ENCODE results near the gene METRN.

METRN gene

DNA sequence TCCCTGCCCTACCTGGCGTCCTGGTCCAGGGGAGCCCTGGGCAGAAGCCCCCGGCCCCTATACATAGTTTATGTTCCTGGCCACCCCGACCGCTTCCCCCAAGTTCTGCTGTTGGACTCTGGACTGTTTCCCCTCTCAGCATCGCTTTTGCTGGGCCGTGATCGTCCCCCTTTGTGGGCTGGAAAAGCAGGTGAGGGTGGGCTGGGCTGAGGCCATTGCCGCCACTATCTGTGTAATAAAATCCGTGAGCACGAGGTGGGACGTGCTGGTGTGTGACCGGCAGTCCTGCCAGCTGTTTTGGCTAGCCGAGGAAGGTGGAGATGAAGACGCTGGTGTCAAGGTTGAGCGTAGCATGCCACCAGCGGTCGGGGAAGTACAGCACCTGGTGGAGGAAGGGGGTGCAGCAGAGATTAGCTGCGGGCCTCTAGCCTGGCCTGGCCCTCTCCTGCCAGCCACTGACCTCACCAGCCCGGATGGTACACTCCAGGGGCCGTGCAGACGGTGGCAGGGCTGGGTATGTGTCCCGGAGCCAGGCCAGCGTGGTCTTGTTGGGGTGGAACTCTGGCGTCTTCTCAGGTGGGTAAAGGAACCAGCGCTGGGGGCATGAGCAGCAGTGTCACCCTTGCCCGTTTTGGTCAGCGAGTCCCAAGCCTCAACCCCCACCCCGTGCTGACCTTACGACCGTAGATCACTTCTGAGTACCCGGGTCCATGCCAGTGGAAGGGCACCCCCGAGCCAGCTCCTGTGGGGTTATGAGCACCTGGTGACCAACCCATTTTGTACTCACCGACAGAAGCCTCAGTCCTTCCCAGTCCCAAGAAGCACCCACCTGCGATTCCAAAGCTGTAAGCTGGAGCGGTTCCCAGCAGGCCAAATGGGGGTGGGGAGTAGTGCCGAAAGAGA, 32.2 kb upstream of the METRN start:
- TF ChIP-seq CTCF (IDR thresholded peaks at IDR 0.05; ENCODE audit: control insufficient read depth, extremely low read depth, insufficient read depth): no peak
- H3K4me3 ChIP-seq (ENCODE audit: low read depth, low read length): peak overlapping the region; percentile 72
- DNase-seq (ENCODE audit: low read depth): no peak

DNA sequence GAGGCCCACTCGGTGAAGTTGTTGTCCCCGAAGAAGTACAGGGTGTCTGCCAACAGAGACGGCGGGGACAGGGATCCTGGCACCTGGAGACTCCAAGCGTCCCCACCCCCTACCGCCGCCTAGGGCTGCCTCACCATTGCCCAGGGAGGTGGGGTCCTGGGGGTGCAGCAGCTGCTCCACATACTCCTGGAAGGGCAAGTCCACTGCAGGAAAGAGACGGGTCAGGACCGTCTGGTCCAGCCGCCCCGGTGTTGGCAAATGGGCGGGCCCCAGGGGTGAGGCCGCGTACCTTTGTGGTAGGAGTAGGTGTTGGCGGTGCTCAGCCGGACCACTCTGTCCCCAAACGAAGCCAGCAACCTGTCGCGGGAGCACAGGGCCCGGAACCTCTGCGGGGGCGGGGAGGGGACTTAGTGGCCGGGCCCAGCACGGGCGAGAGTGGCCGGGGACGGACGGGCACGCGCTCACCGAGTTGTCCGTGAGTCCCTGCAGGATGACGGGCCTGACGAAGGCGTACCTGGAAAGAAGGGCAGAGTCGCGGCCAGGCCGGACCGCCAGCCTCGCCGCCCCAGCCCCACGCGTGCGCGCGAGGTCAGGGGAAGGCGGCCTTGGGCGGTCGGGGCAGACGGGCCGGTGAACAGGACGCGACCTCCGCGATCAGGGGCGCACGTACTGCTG, 31.4 kb upstream of the METRN start:
- no peak for DNase-seq (ENCODE audit: low read depth)
- H3K4me3 ChIP-seq (ENCODE audit: low read depth, low read length): peak overlapping the region; percentile 72
- no peak for TF ChIP-seq CTCF (IDR thresholded peaks at IDR 0.05; ENCODE audit: control insufficient read depth, extremely low read depth, insufficient read depth)

GRCh38 chr16:684071-684794, 30.7 kb upstream of the METRN start, which contains the start of gene JMJD8:
Gene JMJD8 (minus strand): TSS chr16:684334. CDS start chr16:684319, 15 bp downstream.
- no peak for TF ChIP-seq CTCF (IDR thresholded peaks at IDR 0.05; ENCODE audit: control insufficient read depth, extremely low read depth, insufficient read depth)
- peak; percentile 83 for DNase-seq (ENCODE audit: low read depth)

GRCh38 chr16:684961-685696, 29.8 kb upstream of the METRN start:
- peak overlapping the region; percentile 72 for H3K4me3 ChIP-seq (ENCODE audit: low read depth, low read length)

More at GRCh38 chr16:684071-684794, 30.7 kb upstream of the METRN start, which contains the start of gene JMJD8:
- peak within 1 kb of the TSS; percentile 72 for H3K4me3 ChIP-seq (ENCODE audit: low read depth, low read length)

DNA sequence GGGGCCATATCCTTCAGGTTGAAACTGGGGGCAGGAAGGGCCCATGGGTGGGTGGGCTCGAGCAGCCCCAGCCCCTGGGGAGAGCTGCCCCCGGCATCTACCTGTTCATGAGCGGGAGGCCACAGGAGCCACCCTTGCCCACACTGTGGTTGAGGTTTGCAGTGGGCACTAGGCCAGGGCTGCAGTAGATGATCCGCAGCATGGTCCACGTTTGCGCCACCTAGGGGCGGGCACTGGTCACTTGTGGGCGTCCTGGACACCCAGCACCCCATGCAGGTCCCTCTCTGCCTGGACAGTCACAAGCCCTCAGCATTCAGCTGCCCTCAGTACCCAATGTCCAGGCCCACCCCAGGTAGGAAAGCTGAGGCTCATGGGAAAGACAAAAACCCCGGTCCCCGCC, 29.0 kb upstream of the METRN start:
- DNase-seq (ENCODE audit: low read depth): no peak
- H3K4me3 ChIP-seq (ENCODE audit: low read depth, low read length): no peak overlapping the region
- peak; percentile 84 for TF ChIP-seq CTCF (IDR thresholded peaks at IDR 0.05; ENCODE audit: control insufficient read depth, extremely low read depth, insufficient read depth)

More at GRCh38 chr16:684961-685696, 29.8 kb upstream of the METRN start:
- DNase-seq (ENCODE audit: low read depth): no peak
- TF ChIP-seq CTCF (IDR thresholded peaks at IDR 0.05; ENCODE audit: control insufficient read depth, extremely low read depth, insufficient read depth): no peak

All from LNCaP clone FGC (cell line).